GM18873 (cell line): Measurements from ENCODE around the gene EVX1.

Experiments used
- ATAC-seq: cut with Tn5 transposase; IDR thresholded peaks from one replicate; pipeline ENCODE4 v1.9.1; 2021; ENCODE audit warnings: mild to moderate bottlenecking, moderate library complexity, moderate number of reproducible peaks; ENCODE audit not compliant: unreplicated experiment, low FRiP score

Gene EVX1

GRCh38 chr7:27242555-27243339 lies at the start of gene EVX1:
Gene EVX1, plus strand, starts transcription at chr7:27242802. Its CDS starts 229 bp downstream, at chr7:27243031.
- no peak for ATAC-seq

GRCh38 chr7:27193335-27194001 lies 49.1 kb upstream of the EVX1 start:
- no peak for ATAC-seq

GRCh38 chr7:27194002-27194352 lies 48.6 kb upstream of the EVX1 start:
- ATAC-seq = no peak

- no peak for ATAC-seq
Observed at GRCh38 chr7:27194686-27195379, 47.8 kb upstream of the EVX1 start.

- no peak for ATAC-seq
Observed at GRCh38 chr7:27196287-27196767, 46.3 kb upstream of the EVX1 start.

GRCh38 chr7:27197137-27198042 lies 45.2 kb upstream of the EVX1 start:
- no peak for ATAC-seq

- ATAC-seq = no peak
Observed at GRCh38 chr7:27198138-27198841, 44.3 kb upstream of the EVX1 start.

- no peak for ATAC-seq
Observed at GRCh38 chr7:27198871-27199801, 43.5 kb upstream of the EVX1 start.

- no peak for ATAC-seq
Observed at GRCh38 chr7:27199849-27200760, 42.5 kb upstream of the EVX1 start, which contains the start of gene HOXA13. Gene HOXA13, minus strand, starts transcription at chr7:27200091. Its CDS starts 14 bp downstream, at chr7:27200077.

- ATAC-seq = no peak
Observed at GRCh38 chr7:27200761-27201579, 41.6 kb upstream of the EVX1 start.

GRCh38 chr7:27201580-27202017 lies 41.0 kb upstream of the EVX1 start:
- ATAC-seq = no peak

- no peak for ATAC-seq
Observed at GRCh38 chr7:27202018-27202861, 40.4 kb upstream of the EVX1 start.

GRCh38 chr7:27202862-27203134 lies 39.8 kb upstream of the EVX1 start:
- no peak for ATAC-seq

GRCh38 chr7:27203365-27203953 lies 39.1 kb upstream of the EVX1 start:
- no peak for ATAC-seq

GRCh38 chr7:27203964-27204594 lies 38.5 kb upstream of the EVX1 start:
- ATAC-seq = no peak
